NAMALWA (cell line): ENCODE measurements around the gene RSL24D1.
"Not testable (repeated sequence)": the region's sequence is repeated elsewhere in the genome, so short reads cannot be mapped to it uniquely, and the experiment has no call there.

Experiments
- DNase-seq: peaks from one replicate; pipeline ENCODE4 v3.0.0-alpha.2; 2015; ENCODE audit warnings: low spot score

Gene RSL24D1

DNA sequence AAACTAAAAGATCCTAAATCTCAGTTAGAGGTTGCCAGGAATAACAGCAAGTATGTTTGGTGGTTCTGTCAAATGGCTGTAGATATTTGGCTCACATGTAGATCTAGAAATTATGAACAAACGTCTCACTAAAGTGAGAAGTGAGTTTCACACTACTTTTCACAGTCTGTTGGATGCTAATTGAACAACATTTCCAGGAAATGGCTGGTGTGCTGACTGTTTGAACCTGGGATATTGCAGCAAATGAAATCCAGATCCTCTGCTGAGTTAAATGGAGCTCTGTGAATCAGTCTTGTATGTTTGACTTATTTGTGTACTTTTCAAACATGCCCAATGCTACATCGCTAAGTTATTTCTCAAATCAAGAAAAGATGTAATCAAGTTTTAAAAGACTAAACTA lies 21.3 kb upstream of the RSL24D1 start:
- peak; percentile 8 for DNase-seq

- no peak for DNase-seq
Observed at GRCh38 chr15:55204464-55204863, 7.7 kb upstream of the RSL24D1 start.

- DNase-seq, result no peak
Observed at GRCh38 chr15:55202206-55202605, 5.5 kb upstream of the RSL24D1 start.

DNA sequence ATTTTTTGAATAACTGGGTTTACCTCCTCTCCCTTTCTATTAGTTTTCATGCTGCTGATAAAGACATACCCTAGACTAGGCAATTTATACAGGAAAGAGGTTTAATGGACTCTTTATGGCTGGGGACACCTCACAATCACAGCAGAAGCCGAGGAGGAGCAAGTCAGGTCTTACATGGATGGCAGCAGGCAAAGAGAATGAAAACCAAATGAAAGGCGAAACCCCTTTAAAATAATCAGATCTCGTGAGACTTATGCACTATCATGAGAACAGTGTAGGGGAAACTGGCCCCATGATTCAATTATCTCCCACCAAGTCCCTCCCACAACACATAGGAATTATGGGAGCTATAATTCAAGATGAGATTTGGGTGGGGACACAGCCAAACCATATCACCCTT lies 2.0 kb upstream of the RSL24D1 start:
- no peak for DNase-seq

DNA sequence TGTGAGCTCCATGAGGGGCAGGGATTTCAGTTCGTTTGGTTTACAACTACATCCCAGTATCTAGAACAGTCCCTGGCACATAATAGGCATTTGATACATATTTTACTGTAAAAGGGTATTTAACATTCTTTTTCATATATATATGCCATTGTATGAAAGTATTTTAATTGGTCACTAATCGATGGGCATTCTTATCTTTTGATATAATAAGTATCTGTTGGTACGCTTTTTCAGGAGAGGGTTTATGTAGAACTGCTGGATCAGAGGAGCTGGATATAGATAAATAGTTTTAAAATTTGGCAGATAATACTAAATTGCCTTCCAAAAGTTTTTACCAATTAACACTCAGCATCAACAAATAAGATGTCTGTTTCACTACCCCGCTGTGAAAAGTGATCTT lies 978 bp upstream of the RSL24D1 start:
- no peak for DNase-seq

DNA sequence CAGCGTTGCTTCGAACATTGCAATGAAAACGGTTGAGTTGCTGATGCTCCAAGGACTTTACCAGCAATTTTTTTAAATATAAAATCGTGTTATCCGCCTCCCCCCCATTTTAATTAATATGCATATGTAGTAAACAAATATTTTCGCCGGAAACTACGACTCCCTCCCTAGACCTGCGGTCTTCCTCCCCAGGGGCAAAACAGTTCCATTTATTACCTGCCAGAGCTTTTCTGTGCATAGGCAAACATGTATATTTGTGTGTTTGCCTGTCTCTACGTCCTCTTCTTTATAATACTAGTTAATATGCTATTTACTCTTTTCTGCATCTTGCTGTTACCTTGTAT lies 593 bp upstream of the RSL24D1 start:
- no peak for DNase-seq

GRCh38 chr15:55195996-55196395 lies 745 bp downstream of the RSL24D1 start:
- DNase-seq, result peak; percentile 47

DNA sequence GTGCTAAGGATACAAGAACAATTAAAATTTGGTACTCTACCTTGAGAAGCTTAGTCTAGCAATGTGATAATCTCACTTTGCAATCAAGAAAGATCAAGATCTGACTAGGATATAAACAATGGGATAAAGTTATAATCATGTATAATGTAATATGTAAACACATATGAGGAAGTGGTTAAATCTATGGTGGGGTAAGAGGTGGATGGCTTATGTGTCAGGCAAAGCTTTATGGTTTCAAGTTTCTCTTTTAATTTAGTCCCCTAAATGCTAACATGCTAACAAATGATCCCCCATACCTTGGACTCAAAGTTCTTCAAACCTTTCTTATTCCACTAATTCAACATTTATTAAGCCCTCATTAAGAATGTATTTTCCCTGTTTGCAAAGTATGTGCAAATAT lies 2.5 kb downstream of the RSL24D1 start:
- no peak for DNase-seq

GRCh38 chr15:55186331-55186730 lies 10.4 kb downstream of the RSL24D1 start:
- DNase-seq, result no peak

- DNase-seq, result no peak
Observed at GRCh38 chr15:55183679-55184078, 13.1 kb downstream of the RSL24D1 start.

- no peak for DNase-seq
Observed at GRCh38 chr15:55179141-55179540, 17.6 kb downstream of the RSL24D1 start.

- DNase-seq, result no peak
Observed at GRCh38 chr15:55170361-55170760, 26.4 kb downstream of the RSL24D1 start.

- peak; percentile 72 for DNase-seq
Observed at GRCh38 chr15:55168350-55168974, 28.3 kb downstream of the RSL24D1 start.

GRCh38 chr15:55164284-55164683 lies 32.5 kb downstream of the RSL24D1 start:
- DNase-seq, result no peak

GRCh38 chr15:55151631-55152030 lies 45.1 kb downstream of the RSL24D1 start:
- no peak for DNase-seq

- not testable (repeated sequence) for DNase-seq
Observed at GRCh38 chr15:55143132-55143531, 53.6 kb downstream of the RSL24D1 start.

GRCh38 chr15:55133972-55134371 lies 62.8 kb downstream of the RSL24D1 start:
- DNase-seq, result no peak

GRCh38 chr15:55132672-55133071 lies 64.1 kb downstream of the RSL24D1 start:
- no peak for DNase-seq
